ENCODE results near the gene HLA-DMB. TPM values are rescaled to one million over a fixed set of nuclear protein-coding genes. Genes with fewer than 3 reads are reported as not detected.
A peak's percentile ranks its signal among the peaks of the same experiment; 100 is the strongest.

The HLA-DMB gene
- total RNA-seq, 1 donor from 2014 or later, result not detected

- H3K4me3 Mint-ChIP-seq (ENCODE audit: unreplicated experiment), result no peak overlapping the region
Observed at GRCh38 chr6:32887616-32888015, 53.2 kb downstream of the HLA-DMB start.

GRCh38 chr6:32886681-32887383, 54.0 kb downstream of the HLA-DMB start:
- Mint-ChIP-seq H3K4me1 (ENCODE audit: unreplicated experiment) (peaks cover 25% of the 10 kb centered on the region), H3K27ac (ENCODE audit: unreplicated experiment) (peak overlapping the region; percentile 35), H3K4me3 (ENCODE audit: unreplicated experiment) (no peak overlapping the region), H3K27me3 (ENCODE audit: unreplicated experiment) (peaks cover 28% of the 10 kb centered on the region), H3K36me3 (ENCODE audit: unreplicated experiment) (no peaks in the 10 kb centered on the region), H3K9me3 (ENCODE audit: unreplicated experiment) (no peaks in the 10 kb centered on the region)
- no peak for DNase-seq (ENCODE audit: extremely low spot score, unreplicated experiment)
- no peak for TF ChIP-seq CTCF (IDR thresholded peaks at IDR 0.05)

More at GRCh38 chr6:32887616-32888015, 53.2 kb downstream of the HLA-DMB start:
- TF ChIP-seq CTCF (IDR thresholded peaks at IDR 0.05), result no peak
- H3K27ac Mint-ChIP-seq (ENCODE audit: unreplicated experiment), result no peak overlapping the region
- peaks cover 25% of the 10 kb centered on the region for H3K27me3 Mint-ChIP-seq (ENCODE audit: unreplicated experiment)
- peaks cover 25% of the 10 kb centered on the region for H3K4me1 Mint-ChIP-seq (ENCODE audit: unreplicated experiment)
- H3K9me3 Mint-ChIP-seq (ENCODE audit: unreplicated experiment), result no peaks in the 10 kb centered on the region
- no peak for DNase-seq (ENCODE audit: extremely low spot score, unreplicated experiment)
- no peaks in the 10 kb centered on the region for H3K36me3 Mint-ChIP-seq (ENCODE audit: unreplicated experiment)

- H3K27ac Mint-ChIP-seq (ENCODE audit: unreplicated experiment), result no peak overlapping the region
- DNase-seq (ENCODE audit: extremely low spot score, unreplicated experiment), result no peak
- peaks cover 34% of the 10 kb centered on the region for H3K27me3 Mint-ChIP-seq (ENCODE audit: unreplicated experiment)
- no peaks in the 10 kb centered on the region for H3K9me3 Mint-ChIP-seq (ENCODE audit: unreplicated experiment)
- TF ChIP-seq CTCF (IDR thresholded peaks at IDR 0.05), result peak; percentile 63
- peaks cover 25% of the 10 kb centered on the region for H3K4me1 Mint-ChIP-seq (ENCODE audit: unreplicated experiment)
- no peak overlapping the region for H3K4me3 Mint-ChIP-seq (ENCODE audit: unreplicated experiment)
- no peaks in the 10 kb centered on the region for H3K36me3 Mint-ChIP-seq (ENCODE audit: unreplicated experiment)
Observed at GRCh38 chr6:32885698-32886286, 55.0 kb downstream of the HLA-DMB start.

Other genes with a start within 250 kb of the HLA-DMB start
- gene HLA-DQA2, start 199.6 kb downstream of the HLA-DMB start, total RNA-seq, result not detected in 2 replicates
- not detected in 2 replicates for gene HLA-DQB2, start 177.5 kb downstream of the HLA-DMB start, total RNA-seq
- gene HLA-DOB, start 124.0 kb downstream of the HLA-DMB start, total RNA-seq, result 0.24 and 0.57 TPM in 2 replicates
- gene TAP2, start 102.3 kb downstream of the HLA-DMB start, total RNA-seq, result 50.1 and 51.9 TPM in 2 replicates
- gene PSMB8, start 97.0 kb downstream of the HLA-DMB start, total RNA-seq, result 66.1 and 68.8 TPM in 2 replicates
- 33.2 and 34.5 TPM in 2 replicates for gene TAP1, start 87.3 kb downstream of the HLA-DMB start, total RNA-seq
- 20.8 and 26.2 TPM in 2 replicates for gene PSMB9, start 86.8 kb downstream of the HLA-DMB start, total RNA-seq
- 1.3 and 3.0 TPM in 2 replicates for gene HLA-DMA, start 12.1 kb upstream of the HLA-DMB start, total RNA-seq
- gene BRD2, start 27.6 kb upstream of the HLA-DMB start, total RNA-seq, result 166 and 168 TPM in 2 replicates
- not detected in 2 replicates for gene HLA-DOA, start 68.6 kb upstream of the HLA-DMB start, total RNA-seq
- 1.8 and 2.0 TPM in 2 replicates for gene HLA-DPA1, start 132.6 kb upstream of the HLA-DMB start, total RNA-seq
- 4.7 and 5.5 TPM in 2 replicates for gene HLA-DPB1, start 135.0 kb upstream of the HLA-DMB start, total RNA-seq